SKM-1 (cell line): ENCODE data around the gene DIO3.
"Not testable (repeated sequence)": the region's sequence is repeated elsewhere in the genome, so short reads cannot be mapped to it uniquely, and the experiment has no call there.

Experiments
- DNase-seq: peaks from one replicate; lab custom pipeline; 2025; ENCODE audit not compliant: unreplicated experiment; lab: John Stamatoyannopoulos, UW

The DIO3 gene

DNA sequence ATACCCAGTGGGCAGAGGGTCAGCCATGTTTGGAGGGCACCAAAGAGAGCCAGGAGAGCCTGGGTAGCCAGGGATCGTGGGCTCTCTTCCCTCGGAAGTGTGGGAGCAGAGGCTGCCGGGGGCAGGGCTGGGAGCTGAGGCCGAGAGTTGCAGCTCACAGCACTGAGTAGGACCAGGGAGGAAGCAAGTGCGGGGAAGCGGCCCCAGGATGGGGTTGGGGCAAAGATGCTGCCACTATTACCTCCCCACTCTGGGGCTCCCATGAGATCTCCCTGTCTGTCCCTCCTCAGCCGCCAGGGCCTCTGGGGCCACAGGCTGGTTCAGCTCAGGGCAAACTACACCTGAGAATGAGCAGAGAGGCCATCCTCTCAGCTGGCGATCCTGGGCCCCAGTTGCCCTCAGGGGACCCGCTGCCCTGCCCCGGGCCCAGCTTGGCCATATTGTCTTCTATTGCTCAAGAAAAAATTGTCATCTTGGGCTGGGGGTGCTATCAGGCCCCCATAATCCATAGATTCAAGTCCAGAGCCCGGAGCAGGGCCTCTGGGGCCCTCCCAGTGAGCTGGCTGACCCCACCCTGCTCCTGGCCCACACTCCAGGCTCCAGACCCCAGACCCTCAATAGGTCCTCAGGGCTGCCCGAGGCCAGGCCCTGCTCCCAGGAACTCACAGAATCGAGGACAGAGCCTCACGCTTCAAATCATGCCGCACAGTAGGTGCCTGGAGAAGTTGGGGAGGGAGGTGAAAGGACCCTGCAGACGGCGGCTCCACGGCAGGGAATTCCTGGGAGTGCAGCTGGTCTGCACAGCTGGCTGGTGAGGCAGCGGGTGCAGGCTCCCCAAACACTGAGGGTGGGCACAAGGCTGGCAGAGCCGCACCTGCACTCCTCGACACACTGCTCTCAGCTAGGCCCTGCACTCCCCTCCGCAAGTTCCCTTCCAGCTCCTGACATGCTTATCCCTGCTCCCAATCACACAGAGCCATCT lies 20.5 kb upstream of the DIO3 start:
- no peak for DNase-seq

DNA sequence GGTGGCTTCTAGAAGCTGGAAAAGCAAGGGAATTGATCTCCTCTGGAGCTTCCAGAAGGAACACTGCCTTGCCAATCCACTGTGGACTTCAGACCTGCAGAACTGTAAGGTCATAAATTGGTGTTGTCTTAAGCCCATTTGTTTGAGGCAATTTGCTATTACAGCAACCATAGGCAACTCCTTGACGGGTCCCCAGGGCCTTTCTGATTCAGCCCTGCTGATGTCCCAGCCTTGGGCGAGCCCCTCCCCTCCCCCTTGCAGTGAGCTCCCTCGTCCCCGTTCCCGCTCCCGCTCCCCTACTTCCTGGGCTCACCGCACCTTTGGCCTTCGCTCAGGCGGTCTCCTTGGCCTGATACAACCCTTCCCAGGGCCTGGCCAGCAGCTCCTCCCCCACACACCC lies 18.9 kb upstream of the DIO3 start:
- DNase-seq = no peak

DNA sequence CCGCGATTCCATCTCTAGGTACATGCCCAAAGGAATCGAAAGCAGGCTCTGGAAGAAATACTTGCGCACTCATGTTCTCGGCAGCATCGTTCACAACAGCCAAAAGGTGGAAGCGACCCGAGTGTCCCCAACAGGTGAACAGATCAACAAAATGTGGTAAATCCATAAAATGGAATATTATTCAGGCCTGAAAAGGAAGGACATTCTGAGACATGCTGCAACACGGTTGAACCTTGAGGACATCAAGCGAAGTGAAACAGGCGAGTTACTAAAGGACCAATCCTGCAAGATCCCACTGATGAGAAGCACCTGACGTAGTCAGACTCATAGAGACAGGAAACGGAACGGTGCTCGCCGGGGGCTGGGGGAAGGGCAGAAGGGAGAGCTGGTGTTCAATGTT lies 17.5 kb upstream of the DIO3 start:
- no peak for DNase-seq

DNA sequence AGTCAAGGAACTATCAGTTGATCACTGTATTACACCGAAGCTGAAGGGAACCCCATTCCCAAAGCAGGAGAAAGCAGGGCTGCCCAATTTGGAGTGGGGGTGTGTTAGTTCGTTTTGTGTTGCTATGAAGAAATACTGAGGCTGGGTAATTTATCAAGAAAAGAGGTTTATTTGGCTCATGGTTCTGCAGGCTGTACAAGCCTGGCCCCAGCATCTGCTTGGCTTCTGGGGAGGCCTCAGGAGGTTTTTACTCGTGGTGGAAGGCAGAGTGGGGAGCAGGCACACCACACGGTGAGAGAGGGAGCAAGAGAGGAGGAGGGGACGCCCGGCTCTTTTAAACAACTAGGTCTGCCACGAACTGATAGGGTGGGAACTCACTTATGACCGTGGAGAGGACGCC lies 16.7 kb upstream of the DIO3 start:
- DNase-seq = no peak

DNA sequence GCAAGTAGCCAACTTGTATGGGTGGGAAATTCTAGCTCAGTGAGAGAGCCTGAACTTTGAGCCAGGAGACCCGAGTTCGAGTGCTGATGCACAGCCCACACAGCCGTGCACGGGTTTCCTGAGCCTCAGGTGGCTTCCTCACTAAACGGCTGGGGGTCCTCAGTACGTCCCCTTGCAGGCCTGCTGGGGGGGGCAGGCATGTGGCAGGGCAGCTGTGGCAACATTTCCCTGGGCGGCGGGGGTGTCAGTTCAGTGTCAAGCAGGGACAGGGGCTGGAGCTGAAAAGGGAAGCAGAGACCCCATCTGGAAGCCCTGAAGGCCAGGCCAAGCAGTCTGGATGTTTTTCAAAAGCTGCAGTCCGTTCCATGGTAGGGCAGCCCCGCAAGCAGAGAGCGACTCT lies 14.6 kb upstream of the DIO3 start:
- DNase-seq = no peak

DNA sequence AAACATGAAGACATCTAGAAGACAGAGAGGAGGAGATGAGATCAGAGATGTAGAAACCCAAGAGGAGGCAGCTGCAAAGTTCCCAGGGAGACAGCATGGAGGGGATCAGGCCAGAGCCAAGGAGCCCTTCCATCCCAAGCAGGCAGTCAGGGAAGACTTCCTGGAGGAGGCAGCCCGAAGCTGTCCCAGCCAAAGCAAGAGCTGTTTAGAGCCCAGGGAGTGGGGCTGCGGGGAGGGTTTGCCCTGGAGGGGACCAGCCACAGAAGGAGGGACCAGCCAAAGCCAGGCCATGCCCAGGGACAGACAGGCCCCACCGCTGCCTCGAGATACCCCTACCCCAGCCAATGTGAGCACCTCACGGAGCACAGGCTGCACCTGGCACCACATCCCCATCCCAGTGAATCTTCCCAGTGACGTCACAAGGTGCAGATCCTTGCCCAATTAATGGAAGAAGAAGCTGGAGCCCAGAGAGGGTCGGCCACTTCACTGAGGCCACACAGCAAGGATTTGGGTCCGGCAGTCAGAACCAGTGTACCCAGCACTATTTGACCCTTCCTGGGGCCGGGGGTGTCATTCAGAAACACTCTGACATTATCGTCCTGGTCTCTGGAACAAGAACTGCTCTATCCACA lies 14.1 kb upstream of the DIO3 start:
- no peak for DNase-seq

DNA sequence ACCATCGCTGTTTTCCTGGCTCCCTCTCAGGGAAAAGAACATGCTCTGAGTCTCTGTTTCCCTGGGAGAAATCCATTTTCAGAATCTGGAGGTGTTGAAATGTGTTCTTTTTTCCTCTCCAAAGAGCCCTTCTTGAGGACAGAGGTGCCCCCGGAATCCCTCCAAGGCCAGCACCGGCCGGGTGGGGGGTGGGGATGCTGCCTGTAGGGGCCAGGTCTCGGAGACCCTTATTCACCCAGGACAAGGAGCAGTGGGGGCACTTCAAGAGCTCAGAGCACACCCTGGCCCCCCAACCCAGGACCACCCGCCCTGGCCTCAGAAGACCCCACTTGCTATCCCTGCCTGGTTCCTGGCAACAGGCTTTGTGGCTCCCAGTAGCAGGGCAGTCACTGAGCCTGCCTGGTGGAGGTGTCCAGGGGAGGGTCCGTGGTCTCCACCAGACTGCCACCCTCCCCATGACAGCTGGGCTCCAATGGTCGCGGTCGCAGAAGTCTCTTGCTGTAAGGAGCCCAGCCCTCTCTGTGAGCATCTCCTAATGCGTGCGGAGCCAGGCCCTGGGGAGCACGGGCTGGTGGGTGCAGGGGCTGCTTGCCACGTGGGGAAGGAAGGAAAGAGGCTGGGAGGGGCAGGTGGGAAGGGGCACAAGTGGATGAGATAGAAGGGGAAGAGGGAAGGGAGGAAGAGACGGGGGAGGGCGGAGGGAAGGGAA lies 13.2 kb upstream of the DIO3 start:
- DNase-seq = no peak

DNA sequence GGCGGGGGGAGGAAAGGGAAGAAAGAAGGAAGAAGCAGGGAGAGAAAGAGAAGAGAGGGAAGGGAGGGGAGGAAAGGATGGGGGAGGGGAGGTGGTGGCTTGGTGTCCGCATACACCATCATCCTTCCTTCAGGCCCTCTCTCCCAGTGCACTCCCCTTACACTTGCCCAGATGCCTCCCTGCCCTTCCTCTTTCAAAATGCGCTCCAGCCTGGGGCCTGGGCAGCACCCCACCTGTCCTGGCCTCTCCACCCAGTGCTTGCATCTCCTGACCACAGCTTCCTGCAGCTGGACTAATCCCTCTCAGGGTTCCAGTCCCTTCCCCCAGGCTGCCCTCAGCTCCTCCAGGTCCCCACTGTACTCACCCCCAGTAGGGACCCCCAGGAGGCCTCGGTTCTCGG lies 12.6 kb upstream of the DIO3 start:
- no peak for DNase-seq

DNA sequence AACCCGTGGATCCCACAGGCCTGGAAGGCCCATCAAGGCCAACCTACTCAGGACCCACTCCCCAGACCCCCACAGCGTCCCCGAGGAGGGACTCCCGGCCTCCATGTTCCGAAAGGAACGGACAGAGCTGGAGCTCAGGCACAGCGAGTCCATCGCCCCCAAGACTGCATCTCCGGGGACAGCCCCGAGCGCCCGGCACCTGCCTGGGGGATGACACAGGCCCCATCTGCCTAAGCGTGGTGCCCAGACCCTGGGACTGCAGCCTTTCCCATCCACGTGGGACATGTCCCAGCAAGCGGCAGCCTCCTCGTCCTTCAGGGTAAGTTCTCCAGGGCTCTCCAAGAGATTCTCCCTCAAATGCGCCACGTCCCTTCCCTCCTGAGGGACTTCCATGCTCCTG lies 12.1 kb upstream of the DIO3 start:
- no peak for DNase-seq

DNA sequence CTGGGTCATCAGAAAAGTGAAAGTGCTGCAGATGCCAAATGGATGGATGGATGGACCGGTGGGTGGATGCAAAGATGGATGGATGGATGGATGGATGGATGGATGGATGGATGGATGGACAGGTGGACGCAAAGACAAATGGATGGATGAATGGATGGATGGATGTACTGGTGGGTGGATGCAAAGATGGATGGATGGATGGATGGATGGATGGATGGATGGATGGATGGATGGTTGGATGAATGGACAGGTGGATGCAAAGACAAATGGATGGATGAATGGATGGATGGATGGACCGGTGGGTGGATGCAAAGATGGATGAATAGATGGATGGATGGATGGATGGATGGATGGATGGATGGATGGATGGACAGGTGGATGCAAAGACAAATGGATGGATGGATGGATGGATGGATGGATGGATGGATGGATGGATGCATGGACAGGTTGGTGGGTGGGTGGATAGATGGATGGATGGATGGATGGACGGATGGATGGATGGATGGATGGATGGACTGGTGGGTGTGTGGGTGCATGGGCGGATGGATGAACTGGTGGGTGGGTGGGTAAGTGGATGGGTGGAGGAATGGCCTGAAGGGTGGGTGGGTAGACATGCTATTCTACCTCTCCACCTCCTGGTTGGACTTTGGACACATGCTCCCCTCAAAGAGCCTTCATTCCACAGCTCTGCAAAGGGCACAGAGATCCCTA lies 10.9 kb upstream of the DIO3 start:
- not testable (repeated sequence) for DNase-seq

DNA sequence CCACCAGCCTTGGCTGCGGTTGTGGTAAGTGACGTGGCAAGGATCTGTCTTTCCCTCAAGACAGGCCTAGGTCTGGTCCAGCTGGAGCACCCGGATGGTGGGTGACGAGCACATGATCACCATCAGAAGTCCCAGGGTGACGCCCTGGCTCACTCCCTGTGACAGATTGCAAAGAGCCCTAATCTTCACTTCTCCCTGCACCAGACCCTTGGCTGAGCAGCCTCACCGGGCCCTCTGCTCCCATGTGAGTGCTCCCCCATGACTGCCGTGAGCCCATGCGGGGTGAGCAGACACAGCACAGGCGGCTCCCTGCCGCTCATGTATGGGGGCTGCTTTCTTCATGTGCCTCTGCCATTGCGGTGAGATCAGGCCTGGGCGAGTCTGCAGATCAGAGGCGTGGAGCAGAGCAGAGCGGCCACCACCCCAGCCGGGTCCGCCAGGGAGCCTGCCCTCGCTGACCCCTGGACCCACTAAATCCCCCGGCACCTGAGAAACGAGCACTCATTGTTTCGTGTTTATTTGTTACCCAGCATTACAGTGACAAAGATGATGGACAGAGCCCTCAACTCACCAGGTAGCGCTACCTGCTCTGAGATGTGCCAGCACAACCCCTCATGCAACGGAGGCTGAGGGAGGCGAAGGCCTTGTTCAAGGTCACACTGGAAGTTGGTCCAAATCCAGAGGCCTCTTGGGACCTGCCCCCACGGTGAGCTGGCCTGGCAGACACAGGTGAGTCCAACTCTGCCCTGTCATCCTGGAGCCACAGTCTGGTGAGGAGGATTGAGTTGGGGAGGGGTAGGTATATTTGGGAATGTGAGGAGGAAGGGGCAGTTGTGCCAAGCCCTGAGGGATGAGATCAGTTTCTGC lies 9.3 kb upstream of the DIO3 start:
- no peak for DNase-seq

DNA sequence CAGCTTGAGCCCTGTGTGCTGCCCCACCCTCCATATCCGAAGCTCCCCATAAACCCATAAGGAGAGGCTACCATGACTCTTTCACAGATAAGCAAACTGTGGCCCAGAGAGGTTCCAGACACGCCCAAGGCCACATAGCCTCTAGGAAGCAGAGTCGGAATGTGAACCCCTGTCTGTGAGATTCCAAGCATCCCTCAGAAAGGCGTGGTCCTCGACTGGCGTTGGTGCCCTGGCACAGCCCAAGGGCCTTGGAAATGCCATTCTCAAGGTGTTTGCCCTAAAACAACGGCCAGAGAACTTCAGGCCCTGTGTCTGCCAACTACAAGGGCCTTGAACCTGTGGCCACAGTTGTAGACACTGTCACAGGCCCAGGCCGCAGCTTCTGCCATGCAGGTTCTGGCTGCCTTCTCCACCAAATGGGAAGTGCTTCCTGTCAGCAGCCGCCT lies 8.5 kb upstream of the DIO3 start:
- no peak for DNase-seq

DNA sequence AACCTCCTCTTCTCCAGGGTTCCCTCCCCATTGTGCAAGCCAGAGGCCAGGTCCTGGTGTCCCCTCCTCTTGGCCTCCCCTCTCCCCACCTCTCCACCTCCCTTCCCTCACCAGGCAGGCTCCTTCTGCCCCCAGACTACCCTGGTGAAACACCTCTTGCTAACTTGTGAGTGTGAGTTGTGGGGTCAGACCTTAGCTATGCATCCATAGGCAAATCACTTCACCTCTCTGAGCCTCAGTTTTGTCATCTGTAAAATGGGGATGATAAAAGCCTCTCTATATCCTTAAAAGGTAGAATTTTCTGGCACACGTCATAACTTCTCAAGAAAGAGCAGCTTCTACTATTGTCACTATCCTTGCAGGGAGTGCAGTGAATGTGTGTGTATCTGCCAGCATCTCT lies 7.9 kb upstream of the DIO3 start:
- no peak for DNase-seq

DNA sequence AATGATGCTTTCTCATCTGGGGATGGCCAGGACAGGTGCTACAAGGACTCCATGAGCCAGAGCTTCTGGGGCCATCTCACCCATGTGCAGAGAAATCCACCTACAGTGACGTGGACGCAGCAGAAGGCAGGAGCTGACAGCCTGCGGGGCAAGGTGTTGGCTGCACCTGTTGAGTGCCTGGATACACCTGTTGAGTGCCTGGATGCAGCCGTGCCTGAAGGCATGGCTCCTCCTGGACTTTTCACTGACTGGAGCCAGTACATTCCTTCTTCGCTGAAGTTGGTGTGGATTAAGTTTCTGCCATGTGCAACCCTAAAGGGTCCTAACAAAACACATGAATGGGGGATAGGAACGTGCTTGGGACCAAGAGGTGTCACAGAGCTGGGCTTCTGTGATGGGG lies 7.4 kb upstream of the DIO3 start:
- DNase-seq = no peak

DNA sequence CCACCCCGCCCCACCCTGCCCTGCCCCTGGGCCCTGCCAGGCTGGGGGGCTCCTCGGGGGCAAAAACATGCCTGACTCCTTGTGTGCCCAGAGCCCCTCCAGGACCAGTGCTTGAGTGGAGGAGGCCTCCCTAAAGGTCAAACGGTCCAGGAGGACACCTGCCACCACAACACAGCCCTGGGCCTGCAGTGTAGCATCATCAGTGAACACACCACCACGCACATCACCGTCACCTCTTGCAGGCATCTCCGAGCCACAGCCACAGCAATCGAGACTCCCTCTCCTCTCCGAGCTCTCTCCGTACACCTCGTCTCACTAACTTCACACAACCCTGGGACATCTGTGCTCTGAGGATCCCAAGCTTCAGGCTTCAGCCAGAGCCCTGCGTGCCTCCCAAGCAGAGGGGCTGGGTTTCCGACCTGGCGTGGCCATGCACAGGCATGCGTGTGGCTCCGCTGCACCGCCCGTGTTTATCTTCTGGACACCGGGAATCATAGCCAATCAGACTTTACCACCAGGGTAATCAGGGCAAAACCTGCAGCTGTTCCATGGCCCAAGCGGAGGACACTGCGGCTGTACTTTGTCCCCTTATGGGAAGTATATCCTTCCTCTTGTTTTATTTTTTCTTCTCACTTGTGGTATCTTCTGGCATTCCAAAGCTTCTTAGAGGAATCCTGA lies 6.2 kb upstream of the DIO3 start:
- DNase-seq = no peak

DNA sequence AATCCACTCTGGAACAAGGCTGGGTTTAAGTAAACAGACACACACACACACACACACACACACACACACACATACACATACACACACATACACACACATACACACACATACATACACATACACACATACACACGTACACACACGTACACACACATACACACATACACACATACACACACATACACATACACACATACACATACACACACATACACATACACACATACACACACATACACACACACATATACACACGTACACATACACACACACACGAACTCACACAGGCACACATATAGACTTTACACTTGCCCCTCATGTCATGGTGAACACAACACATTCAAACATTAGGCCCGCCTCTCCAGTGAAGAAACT lies 5.6 kb upstream of the DIO3 start:
- not testable (repeated sequence) for DNase-seq

DNA sequence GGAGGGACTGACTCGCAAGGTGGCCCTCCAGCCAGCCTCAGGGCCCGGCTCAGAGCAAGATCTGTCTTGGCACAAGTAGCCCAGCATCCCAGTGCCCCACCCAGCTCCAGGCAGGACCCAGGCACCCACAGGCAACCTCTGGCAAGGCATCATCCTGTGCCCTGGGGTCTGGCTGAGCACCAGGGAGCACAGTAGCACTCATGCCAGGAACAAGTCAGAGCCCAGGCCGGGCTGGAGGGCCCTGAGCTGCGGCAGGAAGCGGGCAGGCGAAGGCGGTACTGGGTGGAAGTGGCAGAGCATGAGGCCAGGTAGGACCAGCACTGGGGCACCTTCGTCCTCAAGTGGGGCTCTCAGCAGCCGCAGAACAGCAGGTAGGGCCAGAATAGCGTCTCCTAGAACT lies 5.2 kb upstream of the DIO3 start:
- no peak for DNase-seq

DNA sequence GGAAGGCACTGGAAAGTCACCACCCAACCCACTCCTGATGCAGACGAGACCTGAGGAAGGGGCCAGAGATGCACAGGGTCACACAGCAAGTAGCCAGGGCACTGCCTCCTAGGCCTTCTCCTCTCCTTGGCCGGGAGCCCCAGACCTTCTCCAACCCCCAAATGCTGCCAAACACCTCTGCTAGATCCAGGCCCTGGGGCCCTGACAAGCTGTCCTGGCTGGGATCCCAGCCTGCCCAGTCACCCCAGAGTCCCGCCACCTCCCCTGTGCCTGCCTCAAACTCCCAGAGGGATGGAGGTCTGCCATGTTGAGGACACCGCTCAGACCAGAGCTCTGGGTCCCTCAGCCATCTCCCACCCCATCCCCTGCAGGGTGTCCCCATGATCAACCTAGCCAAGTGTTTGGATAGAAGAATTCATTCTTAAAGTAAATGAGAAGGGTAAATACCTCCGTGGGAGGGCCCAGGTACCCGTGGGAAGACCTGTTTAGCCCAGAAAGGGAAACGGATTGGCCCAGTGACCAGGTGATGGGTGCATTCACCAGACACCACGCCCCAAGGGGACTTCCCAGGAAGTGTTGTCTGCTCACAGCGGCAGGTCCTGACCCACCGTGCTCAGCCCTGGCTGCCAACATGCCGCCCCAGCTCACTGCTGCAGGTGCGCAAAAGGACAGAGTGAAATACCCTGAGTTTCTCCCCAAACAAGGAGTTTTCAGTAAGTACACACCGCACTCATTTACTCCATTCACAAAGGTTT lies 4.6 kb upstream of the DIO3 start:
- DNase-seq = no peak

DNA sequence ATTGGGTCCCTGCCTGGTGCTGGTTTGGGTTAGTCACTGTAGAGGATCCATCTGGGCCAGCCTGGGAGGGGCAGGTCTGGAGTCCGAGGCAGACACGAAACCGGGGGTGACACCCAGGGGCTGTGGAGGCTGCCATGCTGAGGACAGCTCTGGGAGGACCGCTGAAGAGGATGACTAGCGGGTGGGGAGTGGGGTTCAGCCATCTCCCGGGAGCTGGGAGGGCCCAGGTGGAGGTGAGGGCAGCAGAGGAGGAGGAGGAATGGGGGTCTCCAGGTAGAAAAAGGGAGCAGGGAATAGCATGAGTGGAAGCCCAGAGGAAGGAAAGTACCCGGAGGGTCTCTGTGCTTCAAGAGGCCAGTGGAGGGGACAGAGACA lies 4.0 kb upstream of the DIO3 start:
- DNase-seq = no peak
